Vagina (tissue), 2 donors: Measurements from ENCODE around the gene IFRD1. TPM values are rescaled to one million over a fixed set of nuclear protein-coding genes. Genes with fewer than 3 reads are reported as not detected.

Experiments used
- DNase-seq, 2 donors: peaks; one replicate each; pipeline ENCODE4 v3.0.0-alpha.2; 2017; ENCODE audit errors: extremely low spot score in 2 of 2
- H3K27ac ChIP-seq: fragments of 200-600 bp; sonication (generic); one replicate; pipeline ENCODE4 v1.5.1; 2019
- H3K27me3 ChIP-seq: fragments of 200-600 bp; sonication (generic); one replicate; pipeline ENCODE4 v1.5.1; 2019
- H3K36me3 ChIP-seq, 2 donors: fragments of 200-600 bp; sonication (generic); one replicate each; pipeline ENCODE4 v1.5.1; 2017 to 2019
- H3K4me1 ChIP-seq: fragments of 200-600 bp; sonication (generic); one replicate; pipeline ENCODE4 v1.5.1; 2019
- H3K4me3 ChIP-seq, 2 donors: fragments of 200-600 bp; sonication (generic); 1 replicate in 1 of 2; 2 replicates in 1 of 2; pipeline ENCODE4 v1.5.1; 2016 to 2019
- H3K9me3 ChIP-seq: fragments of 200-600 bp; sonication (generic); one replicate; pipeline ENCODE4 v1.5.1; 2019
- POLR2A ChIP-seq, 2 donors: fragments of 450-650 bp; IDR thresholded peaks; one replicate each; pipeline ENCODE4 v1.6.1; 2017; ENCODE audit warnings: antibody characterized with exemption in 2 of 2, mild to moderate bottlenecking in 2 of 2, moderate library complexity in 2 of 2
- POLR2AphosphoS5 ChIP-seq, 2 donors: sonication (generic); formaldehyde crosslinking; IDR thresholded peaks; one replicate each; pipeline ENCODE4 v1.9.0; 2017; ENCODE audit warnings: antibody characterized with exemption in 2 of 2, mild to moderate bottlenecking in 2 of 2, low read depth in 1 of 2; ENCODE audit not compliant: insufficient read depth in 1 of 2
- intact Hi-C: fragments of 100-400 bp; cut with DNase I; formaldehyde crosslinking; loops from one replicate; pipeline ENCODE4 v1.15.1; 2023
- total RNA-seq: library from RNA; depleted of rRNA; stranded (reverse); fragments of >200 nt; gene quantifications from one replicate; pipeline ENCODE4 v1.2.3, GENCODE V29; 2016
- TF ChIP-seq, protein P1 (sequence below), 3 experiments: fragments of 450-650 bp in 2 of 3; fragments of 200-600 bp in 1 of 3; sonication (generic) in 1 of 3; IDR thresholded peaks; one replicate each; pipeline ENCODE4 v1.5.1; 2017 to 2019; ENCODE audit warnings: antibody characterized with exemption in 3 of 3, mild to moderate bottlenecking in 2 of 3, moderate library complexity in 2 of 3

Gene IFRD1, protein sequence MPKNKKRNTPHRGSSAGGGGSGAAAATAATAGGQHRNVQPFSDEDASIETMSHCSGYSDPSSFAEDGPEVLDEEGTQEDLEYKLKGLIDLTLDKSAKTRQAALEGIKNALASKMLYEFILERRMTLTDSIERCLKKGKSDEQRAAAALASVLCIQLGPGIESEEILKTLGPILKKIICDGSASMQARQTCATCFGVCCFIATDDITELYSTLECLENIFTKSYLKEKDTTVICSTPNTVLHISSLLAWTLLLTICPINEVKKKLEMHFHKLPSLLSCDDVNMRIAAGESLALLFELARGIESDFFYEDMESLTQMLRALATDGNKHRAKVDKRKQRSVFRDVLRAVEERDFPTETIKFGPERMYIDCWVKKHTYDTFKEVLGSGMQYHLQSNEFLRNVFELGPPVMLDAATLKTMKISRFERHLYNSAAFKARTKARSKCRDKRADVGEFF
- 70.2 TPM for total RNA-seq

DNA sequence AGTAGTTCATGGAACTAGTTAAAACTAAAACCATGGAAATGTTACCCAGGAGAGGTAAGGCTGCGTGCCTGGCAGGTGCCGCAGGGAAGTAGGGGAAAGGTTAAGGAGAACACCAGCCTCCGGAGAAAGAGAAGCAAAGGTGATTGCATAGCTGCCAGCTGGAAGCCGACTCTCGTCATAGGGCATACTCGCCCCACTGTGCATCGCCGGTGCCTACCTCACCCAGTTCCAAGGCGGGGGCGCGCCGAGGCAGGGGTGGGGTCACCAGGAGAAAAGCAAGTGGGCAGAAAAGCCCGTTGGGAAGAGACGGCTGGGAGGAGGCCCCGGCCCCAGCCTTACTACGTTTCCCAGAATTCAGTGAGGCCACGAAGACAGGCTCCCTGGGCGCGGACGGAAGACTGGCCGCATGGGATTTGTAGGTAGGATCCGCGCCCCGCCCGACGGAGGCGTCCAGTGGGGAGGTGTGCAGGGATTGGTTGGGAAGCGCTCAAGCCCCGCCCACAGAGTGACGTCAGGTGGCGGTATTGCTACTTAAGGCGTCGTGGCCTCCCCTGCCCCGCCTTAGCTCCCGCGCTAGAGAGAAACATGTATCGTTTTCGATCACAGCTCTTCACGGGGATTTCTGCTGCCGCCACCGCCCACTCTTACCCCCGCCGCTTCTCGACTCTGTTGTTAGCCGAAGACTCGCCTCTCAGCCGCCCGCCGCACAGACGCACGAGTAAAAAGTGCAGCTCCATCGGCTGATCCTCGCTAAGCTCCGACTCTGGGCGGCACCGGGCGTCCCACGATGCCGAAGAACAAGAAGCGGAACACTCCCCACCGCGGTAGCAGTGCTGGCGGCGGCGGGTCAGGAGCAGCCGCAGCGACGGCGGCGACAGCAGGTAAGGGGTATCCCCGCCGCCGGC lies at the start of gene IFRD1:
TSS of gene IFRD1 (plus strand) at position 559 of the 905 bp plus-strand sequence. CDS start at position 788, 229 bp downstream.
- Histone ChIP-seq H3K36me3 (no peaks in the 10 kb centered on the region), H3K27me3 (no peaks in the 10 kb centered on the region), H3K9me3 (no peaks in the 10 kb centered on the region), H3K4me3 (peak within 1 kb of the TSS; percentile 98 to 99), H3K4me1 (peaks cover 52% of the 10 kb centered on the region), H3K27ac (peak within 1 kb of the TSS; percentile 100)
- TF ChIP-seq, protein P1, sequence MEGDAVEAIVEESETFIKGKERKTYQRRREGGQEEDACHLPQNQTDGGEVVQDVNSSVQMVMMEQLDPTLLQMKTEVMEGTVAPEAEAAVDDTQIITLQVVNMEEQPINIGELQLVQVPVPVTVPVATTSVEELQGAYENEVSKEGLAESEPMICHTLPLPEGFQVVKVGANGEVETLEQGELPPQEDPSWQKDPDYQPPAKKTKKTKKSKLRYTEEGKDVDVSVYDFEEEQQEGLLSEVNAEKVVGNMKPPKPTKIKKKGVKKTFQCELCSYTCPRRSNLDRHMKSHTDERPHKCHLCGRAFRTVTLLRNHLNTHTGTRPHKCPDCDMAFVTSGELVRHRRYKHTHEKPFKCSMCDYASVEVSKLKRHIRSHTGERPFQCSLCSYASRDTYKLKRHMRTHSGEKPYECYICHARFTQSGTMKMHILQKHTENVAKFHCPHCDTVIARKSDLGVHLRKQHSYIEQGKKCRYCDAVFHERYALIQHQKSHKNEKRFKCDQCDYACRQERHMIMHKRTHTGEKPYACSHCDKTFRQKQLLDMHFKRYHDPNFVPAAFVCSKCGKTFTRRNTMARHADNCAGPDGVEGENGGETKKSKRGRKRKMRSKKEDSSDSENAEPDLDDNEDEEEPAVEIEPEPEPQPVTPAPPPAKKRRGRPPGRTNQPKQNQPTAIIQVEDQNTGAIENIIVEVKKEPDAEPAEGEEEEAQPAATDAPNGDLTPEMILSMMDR (IDR thresholded peaks at IDR 0.05), result no peak
- TF ChIP-seq POLR2AphosphoS5 (IDR thresholded peaks at IDR 0.05; ENCODE audit: insufficient read depth in 1 of 2, low read depth in 1 of 2) (peak; percentile 92 to 100), POLR2A (IDR thresholded peaks at IDR 0.05) (peak; percentile 4 to 99)
- peak; percentile 99 for DNase-seq
- intact Hi-C loops, result no loop called here

DNA sequence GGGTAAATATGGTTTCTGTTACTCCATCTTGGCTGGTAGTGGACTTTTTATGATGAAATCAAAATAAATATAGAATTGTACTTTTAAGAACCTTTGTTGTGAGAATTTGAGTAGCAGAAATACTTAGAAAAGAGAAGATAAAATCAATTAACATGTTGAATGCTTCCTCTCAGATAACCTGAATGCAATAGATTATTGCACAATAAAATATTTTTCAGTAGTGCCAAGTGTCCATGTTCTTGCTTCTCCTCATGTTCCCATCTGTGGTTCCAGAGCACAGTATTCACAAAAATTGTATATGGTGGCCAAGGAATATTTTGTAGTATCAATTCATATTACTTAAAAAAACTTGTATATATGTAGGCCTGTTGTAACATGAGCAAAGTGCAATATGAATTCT lies 45.9 kb upstream of the IFRD1 start:
- no peak for DNase-seq
- no peak overlapping the region for H3K27ac ChIP-seq
- intact Hi-C loops, result no loop called here
- no peaks in the 10 kb centered on the region for H3K36me3 ChIP-seq
- TF ChIP-seq, protein P1 (IDR thresholded peaks at IDR 0.05), result no peak
- TF ChIP-seq POLR2A (IDR thresholded peaks at IDR 0.05) (no peak), POLR2AphosphoS5 (IDR thresholded peaks at IDR 0.05; ENCODE audit: insufficient read depth in 1 of 2, low read depth in 1 of 2) (no peak)
- H3K27me3 ChIP-seq, result no peaks in the 10 kb centered on the region
- no peaks in the 10 kb centered on the region for H3K9me3 ChIP-seq
- H3K4me3 ChIP-seq, result no peak overlapping the region
- no peaks in the 10 kb centered on the region for H3K4me1 ChIP-seq

DNA sequence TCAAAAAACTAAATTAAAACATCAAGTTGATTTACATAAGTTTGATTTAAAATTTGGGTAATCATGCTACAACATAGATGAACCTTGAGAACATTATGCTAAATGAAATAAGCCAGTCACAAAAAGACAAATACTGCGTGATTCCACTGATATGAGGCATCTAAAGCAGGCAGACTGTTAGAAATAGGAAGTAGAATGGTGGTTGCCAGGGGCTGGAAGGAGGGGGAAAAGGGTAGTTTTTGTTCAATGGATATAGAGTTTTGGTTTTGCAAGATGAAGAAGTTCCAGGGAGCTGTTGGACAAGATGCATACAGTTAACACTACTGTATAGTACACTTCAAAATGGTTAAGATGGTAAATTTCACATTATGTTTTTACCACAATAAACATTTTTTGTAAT lies 45.0 kb upstream of the IFRD1 start:
- no peak for TF ChIP-seq POLR2A (IDR thresholded peaks at IDR 0.05)
- TF ChIP-seq, protein P1 (IDR thresholded peaks at IDR 0.05), result no peak
- no peak for DNase-seq
- intact Hi-C loops, result no loop called here
- Histone ChIP-seq H3K27me3 (no peaks in the 10 kb centered on the region), H3K9me3 (no peaks in the 10 kb centered on the region), H3K4me1 (no peaks in the 10 kb centered on the region), H3K4me3 (no peak overlapping the region), H3K36me3 (no peaks in the 10 kb centered on the region), H3K27ac (no peak overlapping the region)

DNA sequence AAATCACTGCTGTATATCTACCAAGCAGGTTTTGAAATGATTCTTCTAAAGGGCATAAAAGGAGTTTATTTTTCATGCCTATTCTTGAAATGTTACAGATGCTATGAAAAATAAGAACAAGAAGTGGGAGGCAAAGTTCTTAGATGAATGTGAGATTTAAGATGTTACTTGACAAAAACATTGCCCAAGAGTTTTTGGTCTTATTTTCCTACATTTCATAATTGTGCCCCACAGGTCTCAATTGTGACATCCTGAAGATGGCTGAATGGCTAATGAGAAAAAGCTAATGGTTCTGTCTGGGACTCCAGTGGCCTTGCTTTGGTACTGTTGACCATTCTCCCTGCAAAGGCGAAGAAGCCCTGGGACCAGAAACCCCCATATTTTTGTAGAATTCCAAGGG lies 43.0 kb upstream of the IFRD1 start:
- Histone ChIP-seq H3K9me3 (no peaks in the 10 kb centered on the region), H3K4me1 (no peaks in the 10 kb centered on the region), H3K27me3 (no peaks in the 10 kb centered on the region), H3K27ac (no peak overlapping the region), H3K4me3 (no peak overlapping the region), H3K36me3 (no peaks in the 10 kb centered on the region)
- TF ChIP-seq, protein P1 (IDR thresholded peaks at IDR 0.05), result no peak
- TF ChIP-seq POLR2AphosphoS5 (IDR thresholded peaks at IDR 0.05; ENCODE audit: insufficient read depth in 1 of 2, low read depth in 1 of 2) (no peak), POLR2A (IDR thresholded peaks at IDR 0.05) (no peak)
- DNase-seq, result no peak
- intact Hi-C loops, result no loop called here
